Activated naive CD8-positive, alpha-beta T cell treated with anti-CD3 and anti-CD28 coated beads, Interleukin-2, amount 50 U/mL, for 16 hours (primary cell): ENCODE measurements around the gene CD300LG.
"Not testable (repeated sequence)": the region's sequence is repeated elsewhere in the genome, so short reads cannot be mapped to it uniquely, and the experiment has no call there.

Source experiments
- DNase-seq: peaks from one replicate; pipeline ENCODE4 v3.0.0-alpha.2; 2020; ENCODE audit warnings: low read depth, low spot score

The CD300LG gene

GRCh38 chr17:43846963-43847371, at the start of gene CD300LG:
CD300LG (plus strand) TSS chr17:43847176; CDS start chr17:43847217, 41 bp downstream.
- DNase-seq: no peak

GRCh38 chr17:43798024-43798423, 49.0 kb upstream of the CD300LG start:
- DNase-seq: not testable (repeated sequence)

GRCh38 chr17:43799047-43799446, 47.9 kb upstream of the CD300LG start:
- DNase-seq: no peak

GRCh38 chr17:43800736-43801135, 46.2 kb upstream of the CD300LG start:
- DNase-seq: no peak

- DNase-seq: no peak
Measured at GRCh38 chr17:43801844-43802243, 45.1 kb upstream of the CD300LG start.

- no peak for DNase-seq
Measured at GRCh38 chr17:43803758-43804157, 43.2 kb upstream of the CD300LG start.

- no peak for DNase-seq
Measured at GRCh38 chr17:43805117-43805516, 41.9 kb upstream of the CD300LG start.

GRCh38 chr17:43808076-43808475, 38.9 kb upstream of the CD300LG start:
- DNase-seq: no peak

- DNase-seq: no peak
Measured at GRCh38 chr17:43809121-43809520, 37.9 kb upstream of the CD300LG start.

GRCh38 chr17:43810226-43810715, 36.7 kb upstream of the CD300LG start:
- no peak for DNase-seq

- no peak for DNase-seq
Measured at GRCh38 chr17:43810823-43811222, 36.2 kb upstream of the CD300LG start.

- DNase-seq: no peak
Measured at GRCh38 chr17:43812396-43813265, 34.3 kb upstream of the CD300LG start.

- no peak for DNase-seq
Measured at GRCh38 chr17:43813386-43813785, 33.6 kb upstream of the CD300LG start.

GRCh38 chr17:43814026-43814425, 33.0 kb upstream of the CD300LG start:
- no peak for DNase-seq

GRCh38 chr17:43814714-43815113, 32.3 kb upstream of the CD300LG start:
- DNase-seq: no peak

- DNase-seq: no peak
Measured at GRCh38 chr17:43816336-43817320, 30.3 kb upstream of the CD300LG start.

GRCh38 chr17:43817826-43818225, 29.1 kb upstream of the CD300LG start:
- DNase-seq: no peak

- no peak for DNase-seq
Measured at GRCh38 chr17:43818966-43819365, 28.0 kb upstream of the CD300LG start.

GRCh38 chr17:43820759-43821158, 26.2 kb upstream of the CD300LG start:
- no peak for DNase-seq

GRCh38 chr17:43822570-43823190, 24.3 kb upstream of the CD300LG start:
- DNase-seq: no peak

GRCh38 chr17:43823350-43824084, 23.5 kb upstream of the CD300LG start:
- DNase-seq: no peak
